ENCODE measurements around the gene PSMC6.

PSMC6 gene

GRCh38 chr14:52706724-52707706 lies at the start of gene PSMC6:
Gene PSMC6 (plus strand): TSS chr14:52707200. CDS start chr14:52707220, 20 bp downstream.
- DNase-seq, result peak; percentile 85

GRCh38 chr14:52660325-52660724 lies 46.7 kb upstream of the PSMC6 start:
- no peak for DNase-seq

GRCh38 chr14:52660832-52661231 lies 46.2 kb upstream of the PSMC6 start:
- DNase-seq, result no peak

GRCh38 chr14:52661314-52661713 lies 45.7 kb upstream of the PSMC6 start:
- no peak for DNase-seq

- DNase-seq, result no peak
These were observed 43.1 kb upstream of the PSMC6 start for GRCh38 chr14:52663850-52664249.

- DNase-seq, result no peak
These were observed 28.4 kb upstream of the PSMC6 start for GRCh38 chr14:52678591-52678990.

GRCh38 chr14:52683985-52684520 lies 22.9 kb upstream of the PSMC6 start:
- DNase-seq, result no peak

GRCh38 chr14:52686176-52686575 lies 20.8 kb upstream of the PSMC6 start:
- DNase-seq, result no peak

- DNase-seq, result no peak
These were observed 15.8 kb upstream of the PSMC6 start for GRCh38 chr14:52690983-52691760.

GRCh38 chr14:52692248-52692962 lies 14.6 kb upstream of the PSMC6 start:
- DNase-seq, result no peak

GRCh38 chr14:52693036-52693435 lies 14.0 kb upstream of the PSMC6 start:
- DNase-seq, result no peak

GRCh38 chr14:52693532-52693931 lies 13.5 kb upstream of the PSMC6 start:
- DNase-seq, result no peak

GRCh38 chr14:52694761-52695480 lies 12.1 kb upstream of the PSMC6 start:
- DNase-seq, result peak; percentile 23

GRCh38 chr14:52695481-52696091 lies 11.4 kb upstream of the PSMC6 start, which contains the start of gene ERO1A:
Gene ERO1A (minus strand): TSS chr14:52695558. CDS start chr14:52695481, 77 bp downstream.
- peak; percentile 70 for DNase-seq

GRCh38 chr14:52700701-52701172 lies 6.3 kb upstream of the PSMC6 start:
- no peak for DNase-seq

- DNase-seq, result peak; percentile 39
These were observed 5.8 kb upstream of the PSMC6 start for GRCh38 chr14:52701223-52701622.

GRCh38 chr14:52703225-52703624 lies 3.8 kb upstream of the PSMC6 start:
- DNase-seq, result peak; percentile 87

- no peak for DNase-seq
These were observed 3.3 kb upstream of the PSMC6 start for GRCh38 chr14:52703664-52704063.

GRCh38 chr14:52706286-52706685 lies 714 bp upstream of the PSMC6 start:
- no peak for DNase-seq

GRCh38 chr14:52711666-52712065 lies 4.7 kb downstream of the PSMC6 start:
- DNase-seq, result no peak

- DNase-seq, result no peak
These were observed 9.2 kb downstream of the PSMC6 start for GRCh38 chr14:52716155-52716554.
